ENCODE measurements around the gene ATG2A. TPM values are rescaled to one million over a fixed set of nuclear protein-coding genes. Genes with fewer than 3 reads are reported as not detected.

The ATG2A gene
- total RNA-seq, 1 experiment from 2014 or later, result 15.1 TPM

DNA sequence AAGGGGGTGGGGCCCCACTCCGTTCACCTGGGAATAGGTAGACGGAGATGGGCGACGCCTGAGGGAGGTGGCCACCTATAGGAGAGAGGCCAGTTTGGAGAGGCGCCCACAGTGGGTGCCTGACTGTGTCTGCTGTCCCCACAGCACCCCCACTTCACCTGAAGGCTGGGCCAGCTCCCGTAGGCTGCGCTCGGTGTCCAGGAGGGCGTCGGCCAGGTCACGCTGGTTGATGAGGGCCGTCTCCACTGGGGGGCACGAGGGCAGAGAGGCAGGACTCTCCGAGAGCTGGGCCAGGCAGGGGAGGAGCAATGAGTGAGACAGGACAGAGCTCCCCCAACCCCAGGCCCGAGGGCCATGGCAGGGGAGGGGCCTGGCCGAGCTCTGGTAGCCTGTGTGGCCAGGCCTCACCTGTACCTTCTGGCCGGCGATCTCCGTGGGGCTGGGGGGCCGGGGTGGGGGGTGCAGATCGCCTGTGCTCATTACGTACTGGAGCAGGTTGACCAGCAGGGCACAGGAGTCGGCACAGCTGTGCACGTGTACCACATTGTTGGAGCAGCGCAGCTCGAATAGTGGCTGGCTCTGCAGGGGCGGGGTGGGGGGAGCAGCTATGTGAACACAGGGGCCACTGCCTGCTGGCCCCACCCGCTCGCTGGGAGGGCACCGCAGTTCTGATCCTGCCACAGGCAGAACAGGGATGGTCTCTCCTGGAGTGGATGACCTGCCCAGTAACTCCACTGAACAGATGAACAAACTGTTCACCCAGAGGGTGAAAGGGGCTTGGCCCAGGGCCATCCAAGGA is 14.7 kb downstream of the ATG2A start:
- DNase-seq (ENCODE audit: low spot score), result no peak

DNA sequence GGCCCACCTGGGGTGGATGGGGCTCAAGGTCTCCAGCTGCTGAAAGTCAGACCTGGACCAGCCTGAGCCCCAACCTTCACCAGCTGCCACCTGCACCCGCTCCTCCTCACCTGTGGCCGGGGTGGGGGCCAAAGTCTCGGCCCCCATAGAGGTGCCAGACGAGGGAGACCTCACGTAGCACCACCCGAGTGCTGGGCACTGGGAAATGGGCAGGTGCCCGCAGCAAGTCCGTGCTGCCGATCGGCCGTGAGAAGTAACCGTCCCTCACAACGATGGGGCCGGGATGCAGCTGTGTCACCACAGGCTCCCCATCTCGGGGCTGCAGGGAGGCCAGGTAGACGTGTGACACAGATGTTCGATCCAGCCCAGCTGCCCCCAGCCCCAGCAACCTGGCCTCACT is 16.2 kb downstream of the ATG2A start:
- DNase-seq (ENCODE audit: low spot score), result no peak

DNA sequence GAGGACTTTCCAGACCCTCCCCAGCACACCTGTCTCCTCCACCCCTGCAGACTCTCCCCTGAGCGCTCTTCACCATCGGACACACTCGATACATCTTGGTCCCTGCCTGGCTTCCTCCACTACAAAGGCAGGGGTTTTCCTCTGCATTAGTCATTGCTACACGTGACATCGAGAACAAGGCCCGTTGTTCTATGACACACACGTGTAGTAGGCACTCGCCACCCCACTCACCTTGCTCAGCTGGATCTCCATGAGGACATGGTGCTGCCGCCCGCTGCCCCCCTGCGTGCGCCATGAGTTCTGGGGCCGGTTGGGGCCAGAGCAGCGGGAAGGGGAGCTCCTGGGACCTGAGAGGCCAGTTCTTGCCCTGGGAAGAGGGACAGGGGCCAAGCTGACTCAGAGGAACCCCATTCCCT is 16.7 kb downstream of the ATG2A start:
- peak; percentile 67 for DNase-seq (ENCODE audit: low spot score)

GRCh38 chr11:64898541-64898940 is 18.5 kb downstream of the ATG2A start:
- DNase-seq (ENCODE audit: low spot score), result no peak

- DNase-seq (ENCODE audit: low spot score), result no peak
These were observed 18.9 kb downstream of the ATG2A start for GRCh38 chr11:64898076-64898445.

- DNase-seq (ENCODE audit: low spot score), result no peak
These were observed 19.5 kb downstream of the ATG2A start for GRCh38 chr11:64897381-64898075.

DNA sequence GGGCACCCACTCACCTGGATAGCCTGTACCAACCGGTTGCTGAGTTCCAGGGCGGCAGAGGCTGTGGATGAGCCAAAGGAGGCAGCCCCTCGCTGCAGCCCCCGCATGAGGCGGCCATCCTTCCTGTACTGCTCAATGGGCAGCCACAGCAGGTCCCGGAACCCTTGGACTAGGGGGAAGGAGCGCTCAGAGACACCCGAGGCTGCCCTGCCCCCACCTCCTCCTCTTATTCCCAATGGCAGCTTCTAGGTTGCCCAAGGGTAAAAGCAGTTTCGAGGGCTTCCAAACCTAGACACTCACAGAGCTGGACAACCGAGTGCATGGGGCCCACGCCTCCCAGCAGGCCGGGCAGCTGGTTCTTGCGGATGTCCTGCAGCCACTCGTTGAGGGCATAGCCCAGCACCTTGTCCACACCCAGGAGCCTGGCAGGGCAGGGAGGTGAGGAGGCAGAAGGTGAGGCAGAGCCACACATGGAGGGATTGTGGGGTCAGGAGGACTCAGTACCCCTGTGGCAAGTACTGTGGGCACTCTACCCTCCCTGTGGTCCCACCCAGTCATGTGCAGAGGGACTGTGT is 20.5 kb downstream of the ATG2A start:
- no peak for DNase-seq (ENCODE audit: low spot score)

GRCh38 chr11:64894812-64895452 is 22.1 kb downstream of the ATG2A start:
- DNase-seq (ENCODE audit: low spot score), result no peak

- DNase-seq (ENCODE audit: low spot score), result peak; percentile 63
These were observed 22.8 kb downstream of the ATG2A start for GRCh38 chr11:64894070-64894811.

DNA sequence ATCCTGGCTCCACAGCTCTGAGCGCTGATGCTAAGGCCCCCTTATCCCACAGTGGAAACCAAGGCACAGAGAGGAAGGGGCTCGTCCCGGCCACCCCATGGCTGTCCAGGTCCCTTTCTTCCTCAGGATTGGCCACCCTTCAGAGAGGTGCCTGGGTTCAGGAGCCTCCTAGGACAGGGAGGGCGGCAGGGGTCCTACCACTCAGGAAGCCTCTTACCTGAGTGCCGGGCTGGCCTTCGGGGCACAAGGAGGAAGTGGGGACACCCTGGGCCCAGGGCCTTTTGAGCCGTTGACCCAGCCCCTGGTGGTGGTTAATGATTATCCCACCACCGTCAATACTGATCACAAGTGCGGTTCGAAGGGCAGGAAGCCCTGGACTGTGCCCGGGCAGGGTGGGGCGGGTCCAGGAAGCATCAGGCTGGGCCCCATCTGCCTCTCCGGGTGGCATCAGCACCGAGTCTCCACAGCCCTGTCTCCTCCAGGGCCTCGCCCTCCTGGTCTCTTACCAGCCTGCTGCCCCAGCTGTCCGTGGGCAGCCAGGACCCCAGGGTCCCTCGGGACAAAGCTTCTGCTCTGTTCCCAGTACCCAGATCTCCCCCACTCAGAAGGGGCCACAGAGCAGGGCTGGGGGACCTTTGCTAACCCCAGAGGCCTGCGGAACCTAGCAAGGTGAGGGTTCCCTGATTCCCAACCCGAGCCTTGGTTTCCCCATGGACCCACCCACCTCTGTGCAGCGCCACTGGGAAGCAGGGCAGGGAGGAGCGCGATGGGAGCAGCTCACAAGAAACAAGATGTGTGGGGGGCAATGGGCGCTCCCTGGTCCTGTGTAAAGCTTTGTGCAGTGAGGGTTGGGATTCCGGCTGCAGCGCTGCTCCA is 23.6 kb downstream of the ATG2A start:
- no peak for DNase-seq (ENCODE audit: low spot score)

GRCh38 chr11:64892838-64893193 is 24.2 kb downstream of the ATG2A start:
- no peak for DNase-seq (ENCODE audit: low spot score)

DNA sequence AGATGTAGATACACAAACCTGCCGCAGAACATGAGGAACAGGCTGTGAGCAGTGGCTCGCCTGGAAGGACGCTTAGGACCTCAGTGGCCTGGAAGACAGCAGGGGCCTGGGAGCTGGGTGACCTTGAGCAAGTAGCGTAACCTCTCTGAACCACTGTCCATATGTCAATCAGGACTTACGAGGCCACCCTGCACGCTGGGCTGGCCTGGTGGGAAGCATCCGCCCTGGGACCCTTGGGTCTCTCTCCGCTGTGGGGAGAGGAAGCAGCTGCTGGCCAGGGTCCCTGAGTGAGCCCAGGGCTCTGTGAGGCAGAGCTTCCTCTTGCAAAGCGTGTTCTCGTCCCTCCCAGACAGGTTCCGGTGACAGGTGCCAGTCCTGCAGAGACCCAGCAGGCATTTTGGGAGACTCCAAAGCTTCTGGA is 24.6 kb downstream of the ATG2A start:
- DNase-seq (ENCODE audit: low spot score), result no peak

GRCh38 chr11:64891880-64892279 is 25.1 kb downstream of the ATG2A start:
- DNase-seq (ENCODE audit: low spot score), result no peak

- DNase-seq (ENCODE audit: low spot score), result no peak
These were observed 25.7 kb downstream of the ATG2A start for GRCh38 chr11:64891215-64891848.

GRCh38 chr11:64890522-64890939 is 26.5 kb downstream of the ATG2A start:
- no peak for DNase-seq (ENCODE audit: low spot score)

DNA sequence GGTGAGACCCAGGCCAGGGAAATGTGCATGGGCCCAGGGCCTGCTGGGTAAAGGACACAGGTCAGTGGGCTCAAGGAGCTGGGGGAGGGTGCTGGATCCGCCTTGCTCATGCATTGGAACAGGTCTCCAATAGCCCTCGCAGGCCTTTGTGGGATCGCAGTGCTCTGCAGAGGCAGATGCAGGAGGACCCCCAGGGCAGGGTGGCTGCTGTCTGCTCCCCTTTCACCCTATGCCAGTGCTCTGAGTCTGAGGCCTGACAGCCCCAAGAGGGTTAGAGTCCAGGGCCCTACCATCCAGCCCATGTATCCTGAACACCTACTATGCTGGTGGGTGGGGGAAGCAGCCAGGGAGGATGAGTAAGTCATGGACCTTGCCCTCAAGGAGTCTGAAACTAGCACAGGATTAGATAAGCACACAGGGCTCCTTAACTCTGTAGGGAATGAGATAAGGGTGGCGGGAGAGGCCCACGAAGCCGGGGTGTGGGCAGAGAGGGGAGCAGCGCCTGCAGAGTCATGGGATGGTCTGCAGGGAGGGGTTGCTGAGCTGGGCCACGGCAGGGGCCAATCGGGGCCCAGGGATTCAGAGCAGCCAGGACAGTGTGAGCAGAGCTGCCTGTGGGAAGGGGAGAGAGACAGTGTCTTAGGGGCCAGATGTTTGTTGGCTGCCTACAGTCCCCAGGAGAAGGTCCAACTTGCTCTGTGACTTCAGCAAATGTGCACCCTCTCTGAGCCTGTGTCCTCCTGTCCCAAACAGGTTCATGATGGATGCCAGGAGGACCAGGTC is 28.1 kb downstream of the ATG2A start:
- DNase-seq (ENCODE audit: low spot score), result no peak

DNA sequence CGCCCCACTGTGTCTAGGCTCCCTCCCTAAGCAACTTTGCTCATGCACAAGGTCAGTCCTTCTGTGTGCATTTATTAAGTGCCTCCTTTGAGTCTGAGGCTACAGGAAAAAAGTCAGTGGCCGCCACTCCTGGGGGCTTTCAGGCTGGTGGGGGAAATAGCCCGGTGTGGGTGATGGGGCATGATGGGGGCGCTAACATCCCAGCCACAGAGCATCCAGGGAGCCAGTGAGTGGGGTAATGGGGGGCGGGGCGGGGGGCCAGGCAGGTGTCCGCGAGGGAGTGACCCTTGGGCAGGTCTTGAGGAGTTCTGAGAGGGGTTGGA is 28.6 kb downstream of the ATG2A start:
- no peak for DNase-seq (ENCODE audit: low spot score)

GRCh38 chr11:64887757-64888405 is 29.1 kb downstream of the ATG2A start:
- no peak for DNase-seq (ENCODE audit: low spot score)

GRCh38 chr11:64887234-64887756 is 29.7 kb downstream of the ATG2A start:
- DNase-seq (ENCODE audit: low spot score), result no peak
